Adrenal gland (tissue), 12 donors: Measurements from ENCODE around the gene HOXC13. TPM values are rescaled to one million over a fixed set of nuclear protein-coding genes. Genes with fewer than 3 reads are reported as not detected.

Experiments
- DNase-seq, 7 donors: peaks; one replicate each; pipeline ENCODE4 v3.0.0-alpha.2; 2019 to 2020
- H3K27ac ChIP-seq, 5 donors: fragments of 200-600 bp; sonication (generic) in 4 of 5; 1 replicate in 3 of 5; 2 replicates in 2 of 5; pipeline versions ENCODE4 v1.5.1 to v1.8.0; 2016 to 2020; ENCODE audit warnings: mild to moderate bottlenecking in 1 of 5
- H3K27me3 ChIP-seq: fragments of 200-600 bp; 2 replicates; pipeline ENCODE4 v1.8.0; 2021
- H3K36me3 ChIP-seq, 2 donors: fragments of 200-600 bp; replicated peaks in 1 of 2; 1 replicate in 1 of 2; 2 replicates in 1 of 2; pipeline versions ENCODE4 v1.5.1 to v1.8.0; 2018 to 2022
- H3K4me1 ChIP-seq, 2 donors: fragments of 200-600 bp; replicated peaks in 1 of 2; 1 replicate in 1 of 2; 2 replicates in 1 of 2; pipeline versions ENCODE4 v1.5.1 to v1.8.0; 2018 to 2021
- H3K4me3 ChIP-seq, 4 donors: fragments of 200-600 bp; sonication (generic) in 3 of 4; one replicate each; pipeline ENCODE4 v1.5.1; 2016 to 2018
- H3K9me3 ChIP-seq, 3 donors: fragments of 200-600 bp; sonication (generic) in 1 of 3; replicated peaks in 1 of 3; 1 replicate in 2 of 3; 2 replicates in 1 of 3; pipeline versions ENCODE4 v1.5.1 to v1.8.0; 2016 to 2021
- CTCF ChIP-seq, 6 experiments: fragments of 450-650 bp in 4 of 6; fragments of 200-600 bp in 2 of 6; sonication (generic) in 1 of 6; IDR thresholded peaks; 1 replicate in 5 of 6; 2 replicates in 1 of 6; pipeline versions ENCODE4 v1.5.1 to v1.8.0; 2016 to 2021; ENCODE audit warnings: antibody characterized with exemption in 6 of 6, mild to moderate bottlenecking in 2 of 6, moderate library complexity in 1 of 6
- POLR2A ChIP-seq, 2 donors: fragments of 450-650 bp; IDR thresholded peaks; one replicate each; pipeline ENCODE4 v1.6.1; 2017; ENCODE audit warnings: antibody characterized with exemption in 2 of 2, mild to moderate bottlenecking in 2 of 2, moderate library complexity in 1 of 2
- WGBS, 4 donors: extraction: QIAGEN DNeasy Blood & Tissue Kit in 2 of 4; methylation state at CpG; one replicate each; pipeline versions ENCODE4 v1.1.5 to v1.1.7; 2013 to 2017; 5-methylcytosine and 5-hydroxymethylcytosine counted together
- intact Hi-C, 2 donors: fragments of 100-400 bp; cut with DNase I; formaldehyde crosslinking; loops; one replicate each; pipeline versions ENCODE4 v1.14.1 to v1.15.0; 2022 to 2023
- polyA plus RNA-seq, 3 donors: library from polyadenylated mRNA; stranded (reverse); fragments of 200-250 nt in 2 of 3; fragments of 350-450 nt in 1 of 3; fragmentation: Illumina TruSeq in 1 of 3; extraction: RNeasy Lipid Tissue Mini Kit (QIAGEN cat#74804) in 1 of 3; gene quantifications; one replicate each; pipeline ENCODE4 v1.2.3, GENCODE V29; 2013 to 2014
- total RNA-seq, 9 donors: library from RNA; depleted of rRNA in 4 of 9; stranded (reverse); fragments of >200 nt in 4 of 9; fragments of 120-200 nt in 1 of 9; fragmentation: NEBNext Ultra II Directional in 1 of 9; extraction: Animal tissue kit (Norgen Biotek cat#: 25700) in 1 of 9; gene quantifications; one replicate each; pipeline versions ENCODE4 v1.1.0 to v1.2.4, GENCODE V29; 2013 to 2023
- donor health status: healthy with polysubstance abuse.
- donor health status: Bipolar disorder and iron deficiency.
- donor health status: DM: yes; HTN: yes; CAD: no.
- donor health status: DM: no; HTN: no; CAD: no.
- donor health status: DM: no; HTN: no; CAD: no.
- donor health status: DM: yes; HTN: yes; CAD: no.

The HOXC13 gene
- total and polyA plus RNA-seq, 12 donors = 0.11 TPM; not detected in 11

- peaks cover 89% of the 10 kb centered on the region for H3K27me3 ChIP-seq
- H3K27ac ChIP-seq = no peak overlapping the region
- WGBS, 4 donors = 13 to 20% (median 15%) methylated on average over 8 to 9 of the region's 9 CpGs
- no peaks in the 10 kb centered on the region for H3K36me3 ChIP-seq
- H3K9me3 ChIP-seq = no peaks in the 10 kb centered on the region
- peaks cover 9 to 19% of the 10 kb centered on the region in 2 donors for H3K4me1 ChIP-seq
- no peak for DNase-seq
- TF ChIP-seq POLR2A (IDR thresholded peaks at IDR 0.05) (no peak), CTCF (IDR thresholded peaks at IDR 0.05) (no peak)
- intact Hi-C loops = no loop called here
- H3K4me3 ChIP-seq = no peak overlapping the region
Observed at GRCh38 chr12:53976823-53977595, 38.4 kb downstream of the HOXC13 start.

- Histone ChIP-seq H3K27ac (no peak overlapping the region), H3K4me1 (peaks cover 9 to 19% of the 10 kb centered on the region in 2 donors), H3K36me3 (no peaks in the 10 kb centered on the region), H3K27me3 (peaks cover 91% of the 10 kb centered on the region), H3K4me3 (no peak overlapping the region), H3K9me3 (no peaks in the 10 kb centered on the region)
- TF ChIP-seq CTCF (IDR thresholded peaks at IDR 0.05) (no peak), POLR2A (IDR thresholded peaks at IDR 0.05) (no peak)
- intact Hi-C loops = no loop called here
- no peak for DNase-seq
- 7 to 10% (median 8%) methylated on average over 11 of the region's 11 CpGs for WGBS, 4 donors
Observed at GRCh38 chr12:53977596-53978445, 39.2 kb downstream of the HOXC13 start.

GRCh38 chr12:53978477-53979356 lies 40.1 kb downstream of the HOXC13 start:
- Histone ChIP-seq H3K4me3 (no peak overlapping the region), H3K9me3 (no peaks in the 10 kb centered on the region), H3K27me3 (peaks cover 91% of the 10 kb centered on the region), H3K36me3 (no peaks in the 10 kb centered on the region), H3K27ac (no peak overlapping the region), H3K4me1 (peaks cover 6 to 13% of the 10 kb centered on the region in 2 donors)
- TF ChIP-seq POLR2A (IDR thresholded peaks at IDR 0.05) (no peak), CTCF (IDR thresholded peaks at IDR 0.05) (no peak)
- intact Hi-C loops = no loop called here
- no peak for DNase-seq
- 21 to 30% (median 24%) methylated on average over 14 to 15 of the region's 15 CpGs for WGBS, 4 donors
